Astrocyte of the hippocampus (primary cell): ENCODE results near the gene MFAP4.

Source experiments
- DNase-seq: peaks from one replicate; pipeline ENCODE4 v3.0.0; 2011; ENCODE audit warnings: low read depth, low spot score

Gene MFAP4

DNA sequence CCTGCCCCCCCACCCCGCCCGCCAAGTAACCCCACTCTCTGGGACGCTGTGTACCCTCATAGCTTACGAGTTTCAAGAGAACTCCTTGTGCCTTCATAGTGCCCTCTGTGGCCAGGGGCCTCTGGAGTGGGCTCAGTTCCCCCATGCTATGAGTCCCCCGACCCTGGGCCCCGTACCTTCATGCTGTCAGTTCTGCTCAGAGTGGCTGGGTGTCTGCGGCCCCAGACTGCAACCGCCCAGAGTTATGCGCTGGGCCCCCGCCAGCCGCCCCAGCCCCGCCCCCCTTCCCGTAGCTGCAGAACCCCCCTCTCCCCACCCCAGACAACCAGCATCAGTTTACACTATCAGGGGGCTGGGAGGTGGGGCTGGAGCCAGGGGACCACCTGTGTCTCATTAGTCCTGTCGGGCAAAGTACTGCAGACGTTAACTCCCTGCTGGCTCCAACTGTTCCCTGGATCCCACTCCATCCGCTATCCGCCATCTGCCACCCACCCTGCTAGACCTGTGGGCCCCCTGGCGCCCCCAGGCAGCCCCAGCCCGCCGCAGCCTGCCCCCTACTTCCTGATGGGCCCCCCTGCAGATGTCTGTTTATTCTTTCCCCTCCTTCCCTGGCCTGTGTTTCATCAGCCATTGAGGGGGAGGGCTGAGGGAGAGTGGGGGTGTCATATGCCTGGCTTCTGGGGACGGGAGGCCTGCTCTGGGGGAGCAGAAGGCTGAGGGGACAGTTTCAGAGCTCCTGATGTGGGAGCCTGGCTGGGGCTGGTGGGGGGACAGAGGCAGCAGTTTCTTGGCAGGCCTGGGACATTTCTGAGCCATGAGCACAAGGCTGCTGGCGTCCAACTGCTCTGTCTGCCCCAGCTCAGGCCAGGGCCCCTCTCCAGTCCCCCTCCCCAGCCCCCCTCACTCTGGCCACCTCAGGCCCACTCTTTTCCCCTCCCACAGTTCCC, at the start of gene MFAP4:
Gene MFAP4 (minus strand): TSS at position 217 of the 947 bp plus-strand sequence. CDS start 35 bp downstream, at position 182.
- peak; percentile 92 for DNase-seq

- no peak for DNase-seq
Observed at GRCh38 chr17:19433727-19434340, 46.8 kb upstream of the MFAP4 start.

- no peak for DNase-seq
Observed at GRCh38 chr17:19433255-19433654, 46.3 kb upstream of the MFAP4 start.

GRCh38 chr17:19431691-19432090, 44.7 kb upstream of the MFAP4 start:
- DNase-seq, result no peak

GRCh38 chr17:19426631-19427030, 39.6 kb upstream of the MFAP4 start:
- no peak for DNase-seq

DNA sequence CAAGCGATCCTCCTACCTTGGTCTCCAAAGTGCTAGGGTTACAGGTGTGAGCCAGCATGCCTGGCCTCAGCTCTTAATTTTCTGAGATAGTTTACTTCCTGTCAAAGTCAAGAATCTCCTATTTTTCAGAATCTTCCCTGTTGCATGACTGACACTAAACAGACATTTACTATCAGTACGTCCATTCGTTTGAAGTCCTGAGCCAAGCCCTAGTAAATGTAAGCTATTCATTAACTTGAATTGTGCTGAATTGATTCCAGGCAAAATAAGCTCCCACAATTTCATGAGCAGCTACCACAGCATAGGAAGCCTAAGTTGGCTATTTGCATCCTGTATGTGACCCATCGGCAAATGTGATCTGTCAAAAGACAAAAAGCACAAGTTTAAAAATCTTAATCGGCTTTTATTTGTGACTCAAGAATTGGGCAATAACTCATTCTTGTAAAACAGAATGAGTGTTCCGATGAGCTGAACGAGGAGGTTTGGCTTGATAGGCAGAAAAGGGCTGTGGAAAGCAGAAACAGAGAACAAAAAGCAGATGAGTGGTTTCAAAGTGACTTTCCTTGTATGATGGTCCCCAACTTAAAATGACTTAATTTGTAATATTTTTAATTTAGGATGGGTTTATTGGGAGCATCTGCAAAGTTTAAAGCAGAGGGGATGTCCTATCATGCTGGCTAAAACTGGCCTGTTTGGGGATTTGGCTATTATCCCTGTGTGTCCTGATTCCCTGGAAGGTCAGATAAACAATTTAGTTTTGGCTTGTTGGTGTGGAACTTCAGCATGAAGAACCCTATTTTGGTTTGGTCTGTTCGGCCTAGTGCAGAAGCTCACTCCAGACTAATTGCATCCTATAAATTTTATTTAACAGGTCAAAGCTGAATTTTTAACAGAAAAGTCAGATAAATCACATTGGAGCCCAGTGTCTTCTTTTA, 38.2 kb upstream of the MFAP4 start:
- no peak for DNase-seq

DNA sequence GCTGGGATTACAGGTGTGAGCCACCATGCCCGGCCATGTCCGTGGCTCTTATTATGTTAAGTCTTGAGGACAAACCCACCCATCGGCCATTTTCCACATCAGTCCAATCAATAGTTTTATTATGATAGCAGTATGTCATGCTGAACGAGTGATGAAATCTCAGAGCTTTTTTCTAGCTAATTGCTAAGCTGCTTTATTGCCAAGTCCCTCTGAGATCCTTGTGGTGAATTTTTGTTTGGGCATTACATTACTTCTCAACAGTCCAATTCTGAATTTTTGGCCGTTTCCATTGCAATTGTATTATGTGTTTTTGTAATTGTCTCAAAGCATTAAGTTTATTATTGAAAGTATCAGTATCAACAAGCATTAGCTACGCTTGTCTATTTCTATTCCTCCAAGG, 34.9 kb upstream of the MFAP4 start:
- DNase-seq, result no peak

DNA sequence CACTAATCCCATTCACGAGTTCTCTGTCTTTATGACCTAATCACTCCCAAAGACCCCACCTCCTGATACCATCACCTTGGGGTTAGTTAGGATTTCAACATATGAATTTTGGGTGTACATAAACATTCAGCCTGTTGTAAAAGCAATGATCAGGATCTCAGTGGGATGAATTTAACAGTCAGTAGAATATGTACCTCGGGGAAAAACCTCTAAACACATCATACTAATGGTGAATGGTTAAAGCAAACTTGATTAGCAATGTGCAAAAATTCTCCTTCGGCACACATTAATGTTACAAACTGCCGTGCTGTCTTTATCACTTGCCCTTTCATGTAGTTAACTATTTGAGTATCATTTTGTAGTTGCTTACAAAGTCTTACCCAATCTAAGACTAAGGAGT, 34.2 kb upstream of the MFAP4 start:
- DNase-seq, result no peak

GRCh38 chr17:19418251-19418992, 31.4 kb upstream of the MFAP4 start:
- peak; percentile 50 for DNase-seq

GRCh38 chr17:19417611-19418010, 30.6 kb upstream of the MFAP4 start:
- no peak for DNase-seq

DNA sequence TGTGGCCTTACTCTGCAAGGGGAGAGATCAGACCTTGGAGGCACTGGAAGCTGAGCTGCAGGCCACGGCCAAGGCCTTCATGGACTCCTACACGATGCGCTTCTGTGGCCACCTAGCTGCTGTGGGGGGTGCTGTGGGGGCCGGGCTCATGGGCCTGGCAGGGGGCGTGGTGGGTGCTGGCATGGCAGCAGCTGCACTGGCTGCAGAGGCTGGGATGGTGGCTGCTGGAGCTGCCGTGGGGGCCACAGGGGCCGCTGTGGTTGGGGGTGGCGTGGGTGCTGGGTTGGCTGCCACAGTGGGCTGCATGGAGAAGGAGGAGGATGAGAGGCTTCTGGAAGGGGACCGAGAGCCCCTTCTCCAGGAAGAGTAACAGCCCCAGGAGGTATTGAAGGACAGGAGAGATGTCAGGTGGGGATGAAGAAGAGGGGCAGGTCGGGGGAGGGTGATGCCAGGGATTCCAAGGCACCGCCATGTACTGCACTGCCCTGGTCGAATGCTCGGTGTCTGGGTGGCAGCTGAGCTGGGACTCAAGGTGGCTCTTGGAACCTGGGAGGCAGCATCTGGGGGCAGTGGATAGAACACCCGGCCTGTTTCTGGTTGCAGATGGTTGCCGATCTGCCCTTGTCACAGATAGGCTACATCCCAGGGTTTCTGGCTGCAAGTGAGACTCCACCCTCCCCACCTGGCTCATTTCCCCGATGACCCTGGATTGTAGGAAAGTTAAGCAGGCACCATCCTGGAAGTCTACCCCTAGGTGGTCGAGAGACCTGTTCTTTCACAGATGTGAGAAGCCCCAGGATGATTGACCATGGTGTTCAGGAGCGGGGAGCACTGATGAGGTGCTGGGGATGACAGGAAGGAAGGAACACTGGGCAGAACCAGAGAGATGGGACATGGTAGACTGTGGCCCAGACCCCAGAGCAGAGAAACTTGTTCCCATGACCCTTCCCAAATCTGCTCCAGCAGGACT, 29.1 kb upstream of the MFAP4 start:
- DNase-seq, result no peak

DNA sequence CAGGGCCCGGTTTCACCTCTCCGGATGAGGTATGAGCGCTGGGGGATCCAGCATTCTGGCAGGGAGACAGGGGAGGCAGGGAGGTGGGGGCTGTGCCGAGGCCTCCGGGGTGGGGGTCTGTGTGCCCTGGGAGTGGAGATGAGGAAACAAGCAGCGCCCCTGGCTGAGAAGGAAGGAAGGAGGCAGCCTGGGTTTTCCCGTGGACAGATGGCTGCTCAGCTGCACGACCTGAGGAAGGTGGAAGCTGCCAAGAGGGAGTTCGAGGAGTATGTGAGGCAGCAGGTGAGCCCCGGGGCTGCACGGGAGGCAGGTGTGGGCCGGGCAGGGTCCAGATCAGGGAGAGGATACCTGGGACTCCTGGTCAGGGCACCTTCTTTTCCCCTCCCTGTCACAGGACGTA, 28.3 kb upstream of the MFAP4 start:
- no peak for DNase-seq

GRCh38 chr17:19414396-19415280, 27.6 kb upstream of the MFAP4 start:
- DNase-seq, result no peak

DNA sequence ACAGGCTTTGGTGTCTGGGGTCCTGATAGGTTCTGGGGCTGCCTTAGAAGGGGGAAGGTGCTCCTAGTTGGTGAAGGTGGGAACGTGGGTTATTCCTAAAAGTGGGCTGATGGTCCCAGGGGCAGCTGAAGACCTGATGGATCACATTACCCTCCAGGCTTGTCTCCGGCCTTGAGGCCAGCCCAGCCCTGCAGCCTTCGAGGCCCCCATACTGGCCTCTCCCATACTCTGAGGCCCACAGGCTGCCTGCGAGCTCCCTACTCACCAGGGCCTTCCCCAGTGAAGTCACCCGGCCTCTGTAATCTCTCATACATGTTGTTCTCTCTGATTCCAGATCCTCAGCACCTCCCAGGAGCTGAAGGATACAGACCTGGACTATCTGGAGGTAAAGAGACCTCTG, 26.8 kb upstream of the MFAP4 start:
- no peak for DNase-seq

- DNase-seq, result no peak
Observed at GRCh38 chr17:19412984-19413383, 26.0 kb upstream of the MFAP4 start.

- DNase-seq, result no peak
Observed at GRCh38 chr17:19412510-19412909, 25.5 kb upstream of the MFAP4 start.

DNA sequence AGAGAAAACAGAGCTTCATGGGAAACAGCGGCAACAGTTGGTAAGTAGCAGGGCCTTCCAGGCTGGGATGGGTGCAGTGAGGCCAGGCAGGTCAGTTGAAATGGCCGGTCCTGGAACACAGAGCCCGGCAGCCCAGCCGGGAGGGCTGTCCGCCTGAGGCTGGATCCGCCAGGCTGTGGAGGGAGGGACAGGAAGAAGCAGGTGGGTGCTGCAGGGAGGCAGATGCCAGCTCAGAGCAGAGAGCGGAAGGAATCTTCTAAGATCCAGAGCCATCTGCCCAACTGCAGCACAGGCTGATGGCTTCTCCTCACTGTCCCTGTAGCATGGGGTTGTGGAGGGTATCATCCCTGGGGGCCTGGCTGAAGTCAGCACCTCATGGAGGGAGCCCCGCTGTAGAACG, 24.6 kb upstream of the MFAP4 start:
- peak; percentile 11 for DNase-seq

DNA sequence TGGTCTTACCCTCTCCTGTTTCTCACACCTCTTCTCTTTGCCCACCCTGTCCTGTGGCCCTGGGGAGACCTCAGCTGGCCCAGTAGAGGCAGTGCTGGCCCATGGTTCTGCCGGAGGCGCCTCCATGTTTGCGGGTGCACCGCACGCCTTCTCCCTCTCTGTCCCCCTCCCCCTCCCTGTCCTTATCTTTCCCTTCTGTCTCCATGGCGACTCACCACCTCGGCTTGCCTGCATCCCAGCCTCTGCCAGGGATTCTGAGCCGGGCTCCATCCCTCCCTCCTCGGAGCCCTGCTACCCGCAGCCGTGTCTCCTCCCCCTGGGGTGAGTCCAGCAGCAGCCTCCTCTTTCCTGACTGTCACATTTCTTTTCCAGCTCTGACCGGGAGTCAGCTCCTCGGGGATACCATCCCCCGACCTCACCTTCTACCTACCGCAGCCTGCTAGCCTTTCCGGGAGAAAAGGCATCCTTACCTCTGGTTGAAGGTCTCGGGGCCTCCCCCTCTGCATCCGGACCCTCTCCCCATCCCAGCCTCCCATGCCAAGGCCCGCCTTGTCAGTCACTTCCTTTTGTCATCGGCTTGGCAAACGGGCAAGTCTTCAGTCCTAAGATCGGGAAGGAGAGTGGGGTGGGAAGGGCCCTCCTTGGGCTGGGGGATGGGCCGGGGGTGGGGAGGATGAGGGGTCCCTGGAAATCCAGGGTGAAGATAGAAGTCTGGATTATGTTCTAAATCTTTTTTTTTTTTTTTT, 24.1 kb upstream of the MFAP4 start, which contains the start of gene RNF112:
Gene RNF112 (plus strand): TSS at position 358 of the 746 bp plus-strand sequence. CDS start 177 bp downstream, at position 535.
- DNase-seq, result peak; percentile 78
